ENCODE data around the gene MAD1L1.

The MAD1L1 gene

DNA sequence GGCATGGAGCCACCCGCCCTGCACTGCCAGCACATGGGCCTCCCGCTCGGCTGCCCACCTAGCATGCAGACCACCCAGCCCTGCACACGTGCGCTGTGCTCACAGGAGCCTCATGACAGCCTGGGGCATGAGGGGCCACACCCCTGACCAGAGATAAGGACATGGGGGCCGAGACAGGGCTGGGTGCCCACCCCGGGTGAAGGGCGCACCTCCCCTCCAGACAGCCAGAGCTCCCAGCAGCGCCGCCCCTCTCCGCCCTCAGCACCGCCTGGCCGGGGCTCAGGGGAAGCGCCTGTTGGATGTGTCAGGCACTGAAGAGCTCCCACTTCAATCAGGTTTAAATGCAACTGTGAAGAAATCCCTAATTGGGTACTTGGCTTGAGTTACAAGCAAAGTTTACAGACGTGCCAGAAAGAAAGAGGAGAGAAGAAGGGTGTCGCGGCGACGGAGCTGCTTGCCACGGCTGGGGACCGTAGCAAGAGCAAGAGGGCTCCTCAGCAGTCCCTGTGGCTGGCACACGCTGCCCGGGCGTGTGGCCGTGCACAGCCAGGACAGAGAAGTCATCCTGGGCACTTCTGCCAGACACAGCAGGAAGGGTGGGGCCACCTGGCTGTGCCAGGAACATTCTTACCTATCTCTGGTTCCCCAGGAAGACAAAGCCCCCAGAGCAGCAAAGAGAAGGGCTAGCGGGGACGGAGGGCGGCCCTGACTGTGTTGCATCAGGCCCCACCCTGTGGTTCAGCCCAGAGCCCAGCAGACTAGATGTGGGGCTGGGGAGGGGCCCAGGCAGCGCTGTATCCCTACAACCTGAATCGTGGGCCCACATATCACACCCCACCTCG lies 315.3 kb downstream of the MAD1L1 start:
- DNase-seq, result no peak

GRCh38 chr7:1916601-1916970 lies 316.2 kb downstream of the MAD1L1 start:
- no peak for DNase-seq

DNA sequence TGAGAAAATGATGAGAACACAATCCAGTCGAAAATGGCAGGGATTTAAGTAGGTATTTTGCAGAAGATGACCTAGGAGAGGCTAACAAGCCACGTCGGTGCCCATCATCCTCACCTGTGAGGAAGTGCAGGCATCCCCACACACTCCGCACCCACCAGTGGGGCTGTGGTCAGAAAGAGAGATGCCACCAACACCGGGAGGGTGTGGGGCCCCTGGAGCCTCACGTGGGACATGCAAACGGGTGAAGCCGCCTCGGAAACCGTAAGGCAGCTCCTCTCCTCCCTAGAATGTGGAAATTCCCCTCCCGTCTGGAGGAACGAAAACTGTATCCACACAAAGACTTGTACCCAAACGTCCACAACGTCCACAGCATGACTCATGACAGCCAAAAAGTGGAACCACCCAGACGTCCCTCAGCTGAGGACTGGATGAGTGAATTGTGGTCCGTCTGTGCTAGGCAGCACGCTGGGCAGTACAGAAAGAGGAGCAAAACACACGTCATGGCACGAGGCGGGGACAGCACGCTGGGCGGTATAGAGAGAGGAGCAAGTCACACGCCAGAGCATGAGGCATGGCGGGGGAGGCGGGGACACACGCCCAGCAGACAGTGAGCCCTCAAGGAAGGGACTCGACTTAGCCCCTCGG lies 316.7 kb downstream of the MAD1L1 start:
- no peak for DNase-seq

DNA sequence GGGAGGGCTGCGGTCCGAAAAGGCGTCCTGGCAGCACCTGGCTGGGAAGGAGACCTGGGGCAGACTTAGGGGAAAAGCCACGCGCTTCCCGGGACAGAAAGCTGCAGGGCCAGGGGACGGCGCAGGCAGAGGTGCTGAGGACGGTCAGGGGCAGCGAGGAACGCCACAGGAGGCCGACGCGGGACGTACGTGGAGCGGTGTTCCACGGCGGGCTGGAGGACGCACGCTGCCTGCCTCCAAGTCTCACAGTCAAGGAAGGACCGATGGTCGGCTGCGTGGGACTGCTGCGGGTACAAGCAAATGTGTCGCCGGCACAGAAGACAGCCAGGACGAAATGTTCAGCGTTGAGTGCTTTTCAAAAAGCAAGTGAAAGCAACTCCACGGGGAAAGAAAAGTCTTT lies 317.4 kb downstream of the MAD1L1 start:
- no peak for DNase-seq

- DNase-seq, result no peak
These were observed 318.0 kb downstream of the MAD1L1 start for GRCh38 chr7:1914743-1915142.

DNA sequence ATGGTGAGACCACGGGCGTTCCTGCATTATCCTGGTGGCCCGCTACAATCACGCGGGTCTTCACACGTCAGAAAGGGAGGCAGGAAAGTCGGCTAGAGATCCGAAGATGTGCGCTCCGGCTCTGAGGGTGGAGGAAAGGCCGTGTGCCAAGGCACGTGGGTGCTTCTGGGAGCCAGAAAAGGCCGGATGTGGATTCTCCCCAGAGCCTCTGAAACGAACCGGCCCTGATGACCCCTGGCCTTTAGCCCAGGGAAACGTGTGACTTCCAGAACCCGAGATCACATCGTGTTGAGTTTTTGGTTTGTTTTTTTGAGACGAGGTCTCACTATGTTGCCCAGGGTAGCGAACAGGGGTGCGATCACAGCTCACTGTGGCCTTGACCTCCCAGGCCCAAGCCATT lies 318.4 kb downstream of the MAD1L1 start:
- DNase-seq, result no peak

DNA sequence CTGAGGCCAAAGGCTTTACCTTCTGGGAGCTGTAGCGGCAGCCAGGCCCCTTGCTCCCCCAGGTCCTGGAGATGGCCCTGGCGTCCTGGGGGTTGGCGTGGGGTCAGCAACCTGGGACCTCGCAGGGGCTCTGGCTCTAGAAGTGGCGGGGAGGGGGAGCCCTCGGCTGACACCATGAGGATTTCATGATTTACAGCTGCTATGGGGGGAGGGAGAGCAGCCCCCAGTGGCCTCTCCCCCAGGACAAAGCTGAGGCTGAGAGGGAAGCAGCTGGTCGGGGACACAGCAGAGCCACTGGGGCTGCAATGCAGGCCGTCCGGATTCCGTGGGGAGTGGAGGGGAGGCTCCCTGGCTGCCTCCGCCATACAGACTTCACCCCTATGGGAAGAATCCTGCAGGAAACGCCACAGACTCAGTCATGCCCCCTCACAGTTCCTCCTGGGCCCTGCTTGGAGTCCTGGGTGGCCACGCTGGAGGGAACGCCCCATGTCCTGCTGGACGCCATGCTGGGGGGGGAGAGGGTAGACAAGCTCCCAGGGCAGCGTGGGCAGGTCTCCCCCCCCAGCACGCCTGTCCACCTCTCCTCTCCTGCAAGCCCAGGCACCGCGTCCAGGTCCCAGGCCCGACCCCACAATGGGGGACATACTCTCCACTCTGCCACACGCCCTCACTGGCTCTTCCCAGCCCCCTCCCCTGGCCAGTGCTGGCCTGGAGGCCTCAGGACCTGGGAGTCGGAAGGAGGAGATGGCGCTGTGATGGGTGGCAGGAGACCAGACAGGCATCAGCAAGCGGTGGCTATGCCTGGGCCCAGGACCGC lies 319.1 kb downstream of the MAD1L1 start:
- no peak for DNase-seq

DNA sequence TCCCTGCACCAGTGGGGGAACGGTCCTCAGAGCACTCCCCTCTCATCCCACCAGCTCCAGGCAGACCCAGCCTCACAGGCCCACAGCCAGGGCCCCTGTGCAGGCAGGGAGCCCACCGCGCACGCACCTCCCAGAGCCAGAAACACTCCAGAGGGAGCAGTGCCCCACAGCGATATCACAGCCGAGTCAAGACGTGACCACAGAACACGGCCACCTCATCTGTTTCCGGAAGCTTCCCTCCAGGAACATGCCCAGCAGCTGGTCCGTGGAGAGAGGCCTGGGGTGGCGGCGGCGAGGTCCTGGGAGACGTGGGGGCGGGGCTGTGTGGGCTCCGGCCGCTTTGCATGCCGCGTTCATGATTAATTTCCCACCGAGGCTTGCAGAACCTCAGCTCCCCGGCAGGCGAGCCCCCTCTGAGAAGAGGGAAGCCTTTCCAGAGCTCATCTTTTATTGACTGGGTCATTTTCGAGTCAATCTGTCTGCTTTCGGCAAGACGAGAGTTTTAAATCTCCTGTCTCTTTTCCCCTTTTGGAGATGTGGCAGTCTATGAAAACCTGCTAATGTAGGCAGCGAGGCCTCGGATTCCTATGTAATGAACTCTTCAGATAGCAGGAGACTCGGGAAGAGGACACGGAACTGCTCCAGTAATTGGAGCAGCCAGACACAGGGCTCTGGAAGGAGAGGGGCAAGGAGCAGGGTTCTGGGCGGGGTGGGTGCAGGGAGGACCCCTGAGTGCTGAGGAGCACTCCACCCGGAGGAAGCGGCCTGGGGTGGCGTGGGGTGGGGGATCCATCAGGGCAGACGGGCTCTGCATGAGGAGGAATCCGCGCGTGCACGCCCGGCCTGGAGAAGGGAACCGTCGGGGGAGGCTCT lies 319.9 kb downstream of the MAD1L1 start:
- DNase-seq, result no peak

- DNase-seq, result no peak
These were observed 321.2 kb downstream of the MAD1L1 start for GRCh38 chr7:1911571-1911970.

DNA sequence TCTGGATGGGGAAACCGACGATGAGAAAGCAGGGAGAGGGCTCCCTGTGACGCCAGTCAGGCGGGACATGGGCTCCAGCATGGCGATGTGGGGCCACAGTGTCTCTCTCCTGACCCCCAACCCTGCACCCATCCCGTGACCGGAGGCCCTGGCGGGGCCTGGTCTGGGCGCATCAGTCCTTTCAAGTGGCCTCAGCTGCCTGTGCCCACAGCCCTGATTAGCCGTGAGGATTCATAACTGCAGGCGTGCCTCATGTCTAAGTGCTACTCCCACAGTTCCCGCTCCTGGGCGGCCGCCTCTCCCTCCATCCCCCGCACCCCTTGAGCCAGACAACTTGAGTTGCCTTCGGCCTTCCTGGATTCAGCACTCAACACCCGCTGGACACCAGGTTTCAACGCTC lies 321.9 kb downstream of the MAD1L1 start:
- no peak for DNase-seq

DNA sequence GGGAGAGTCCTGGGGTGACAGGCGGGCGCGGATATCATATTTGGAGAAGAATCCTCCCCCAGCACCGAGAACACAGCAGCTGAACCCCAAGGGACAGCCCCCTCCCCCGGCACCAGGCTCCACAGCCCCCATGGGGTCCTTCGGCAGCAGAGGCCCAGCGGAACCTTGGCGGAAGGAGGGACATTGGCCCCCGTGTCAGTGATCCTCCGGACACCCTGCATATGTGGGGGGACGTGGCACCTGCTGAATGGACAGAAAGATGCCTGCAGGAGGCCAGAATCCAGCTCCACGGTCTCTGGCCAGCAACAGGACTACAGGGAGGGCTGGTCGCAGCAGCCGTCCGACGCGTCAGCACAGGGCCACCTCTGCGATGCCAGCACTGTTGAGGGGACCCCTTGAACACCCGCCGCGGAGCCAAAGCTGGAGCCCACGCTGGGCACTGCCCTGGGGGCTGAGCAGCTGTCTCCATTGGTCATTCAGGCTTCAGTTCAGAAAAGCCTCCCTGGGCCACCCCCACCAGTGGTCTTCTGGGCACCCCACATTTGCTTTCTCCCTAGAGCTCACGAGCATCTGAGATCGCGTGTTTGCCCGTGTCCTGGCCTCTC lies 322.6 kb downstream of the MAD1L1 start:
- no peak for DNase-seq

DNA sequence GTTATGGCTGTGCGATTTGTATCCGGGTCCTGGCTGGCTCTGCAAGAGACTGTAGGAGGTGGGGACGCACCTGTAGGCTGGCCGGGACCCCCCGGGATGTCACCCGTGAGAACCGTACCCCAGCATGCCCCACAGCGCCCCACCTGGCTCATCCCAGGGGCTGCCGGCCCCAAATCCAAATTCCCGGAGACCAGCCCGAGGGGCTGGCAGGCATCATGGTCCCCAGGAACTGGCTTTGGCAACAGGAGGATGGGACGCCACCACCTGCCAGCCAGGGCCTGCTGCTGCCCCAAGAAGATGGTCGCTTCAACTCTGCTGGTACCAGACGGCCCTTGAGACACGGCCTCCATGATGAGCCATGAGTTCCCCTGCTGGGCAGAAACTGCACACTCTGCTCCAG lies 323.3 kb downstream of the MAD1L1 start:
- DNase-seq, result no peak

- DNase-seq, result no peak
These were observed 323.8 kb downstream of the MAD1L1 start for GRCh38 chr7:1908823-1909420.

DNA sequence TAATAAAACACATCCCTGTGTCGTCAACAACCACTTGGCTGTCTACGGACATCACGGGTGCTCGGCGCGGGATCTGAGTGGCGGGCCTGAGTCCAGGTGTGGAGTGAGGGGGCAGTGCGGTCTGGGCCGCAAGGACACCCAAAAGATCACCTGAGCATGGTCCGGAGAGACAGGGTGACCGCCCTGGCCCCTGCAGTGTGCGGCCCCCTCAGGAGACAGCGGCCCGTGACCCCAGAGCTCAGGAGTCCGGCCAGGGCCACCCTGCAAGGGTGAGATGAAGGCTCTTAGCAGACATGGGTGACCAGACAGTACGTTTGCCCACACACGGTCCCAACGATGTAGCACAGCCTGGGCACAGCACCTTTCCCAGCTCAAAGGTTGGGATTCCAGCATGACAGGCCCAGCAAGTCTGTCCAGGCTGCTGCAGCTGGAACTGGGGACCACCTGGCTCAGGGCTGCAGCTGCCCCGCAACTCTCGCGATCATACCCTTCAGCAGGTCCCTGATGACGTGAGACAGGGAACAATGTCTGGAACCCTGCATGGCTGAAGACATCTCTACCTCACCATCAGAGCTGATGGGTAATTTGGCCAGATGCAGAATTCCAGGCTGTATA lies 324.9 kb downstream of the MAD1L1 start:
- no peak for DNase-seq

GRCh38 chr7:1906988-1907745 lies 325.6 kb downstream of the MAD1L1 start:
- DNase-seq, result no peak

GRCh38 chr7:1906087-1906830 lies 326.5 kb downstream of the MAD1L1 start:
- no peak for DNase-seq

GRCh38 chr7:1902231-1902855 lies 330.4 kb downstream of the MAD1L1 start:
- DNase-seq, result no peak

- no peak for DNase-seq
These were observed 331.1 kb downstream of the MAD1L1 start for GRCh38 chr7:1901431-1902210.

- DNase-seq, result no peak
These were observed 331.9 kb downstream of the MAD1L1 start for GRCh38 chr7:1900847-1901246.
